LNCAP (cell line): ENCODE data around the gene SMIM10L1.

ENCODE experiments used
- TF ChIP-seq, protein P1 (sequence below): fragments of 450-650 bp; IDR thresholded peaks from 2 replicates; pipeline ENCODE4 v1.5.1; 2017; ENCODE audit warnings: mild to moderate bottlenecking

SMIM10L1 gene

DNA sequence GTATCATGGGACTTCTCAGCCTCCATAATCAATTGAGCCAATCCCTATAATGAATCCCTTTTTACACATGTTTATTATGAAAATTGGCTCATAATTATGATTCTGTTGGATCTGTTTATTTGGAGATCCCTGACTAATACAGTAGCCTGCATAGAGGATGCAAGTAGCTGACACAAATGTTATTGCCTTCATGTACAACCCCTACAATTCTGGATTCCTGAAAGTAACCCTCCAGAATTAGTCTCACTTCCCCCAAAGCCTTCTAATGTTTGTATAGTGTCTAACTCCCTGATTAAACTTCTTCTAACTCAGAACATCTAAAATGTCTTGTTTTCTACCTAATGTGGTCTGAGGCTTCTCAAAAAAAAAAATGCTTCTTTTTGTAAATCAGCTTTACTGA lies 6.6 kb upstream of the SMIM10L1 start:
- TF ChIP-seq, protein P1, sequence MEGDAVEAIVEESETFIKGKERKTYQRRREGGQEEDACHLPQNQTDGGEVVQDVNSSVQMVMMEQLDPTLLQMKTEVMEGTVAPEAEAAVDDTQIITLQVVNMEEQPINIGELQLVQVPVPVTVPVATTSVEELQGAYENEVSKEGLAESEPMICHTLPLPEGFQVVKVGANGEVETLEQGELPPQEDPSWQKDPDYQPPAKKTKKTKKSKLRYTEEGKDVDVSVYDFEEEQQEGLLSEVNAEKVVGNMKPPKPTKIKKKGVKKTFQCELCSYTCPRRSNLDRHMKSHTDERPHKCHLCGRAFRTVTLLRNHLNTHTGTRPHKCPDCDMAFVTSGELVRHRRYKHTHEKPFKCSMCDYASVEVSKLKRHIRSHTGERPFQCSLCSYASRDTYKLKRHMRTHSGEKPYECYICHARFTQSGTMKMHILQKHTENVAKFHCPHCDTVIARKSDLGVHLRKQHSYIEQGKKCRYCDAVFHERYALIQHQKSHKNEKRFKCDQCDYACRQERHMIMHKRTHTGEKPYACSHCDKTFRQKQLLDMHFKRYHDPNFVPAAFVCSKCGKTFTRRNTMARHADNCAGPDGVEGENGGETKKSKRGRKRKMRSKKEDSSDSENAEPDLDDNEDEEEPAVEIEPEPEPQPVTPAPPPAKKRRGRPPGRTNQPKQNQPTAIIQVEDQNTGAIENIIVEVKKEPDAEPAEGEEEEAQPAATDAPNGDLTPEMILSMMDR, result no peak

DNA sequence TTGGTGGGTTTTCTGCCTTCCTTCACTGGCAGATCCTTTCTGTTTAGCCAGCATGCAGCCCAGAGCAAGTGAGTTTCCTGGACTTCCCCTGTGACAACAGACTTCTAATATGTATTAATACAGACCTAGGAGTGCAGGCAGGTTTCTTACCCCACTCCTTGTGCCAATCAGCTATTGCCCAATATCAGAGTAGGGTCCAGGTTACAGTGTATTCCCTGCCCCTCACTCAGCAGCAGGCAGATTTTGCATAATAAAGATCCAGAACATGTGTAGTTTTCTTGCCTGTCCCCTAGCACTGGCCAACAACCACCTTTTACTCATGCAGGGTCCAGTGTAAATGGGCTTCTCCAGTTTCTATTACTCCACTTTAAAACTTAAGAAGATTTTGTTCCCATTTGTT lies 4.7 kb upstream of the SMIM10L1 start:
- TF ChIP-seq, protein P1, result no peak

DNA sequence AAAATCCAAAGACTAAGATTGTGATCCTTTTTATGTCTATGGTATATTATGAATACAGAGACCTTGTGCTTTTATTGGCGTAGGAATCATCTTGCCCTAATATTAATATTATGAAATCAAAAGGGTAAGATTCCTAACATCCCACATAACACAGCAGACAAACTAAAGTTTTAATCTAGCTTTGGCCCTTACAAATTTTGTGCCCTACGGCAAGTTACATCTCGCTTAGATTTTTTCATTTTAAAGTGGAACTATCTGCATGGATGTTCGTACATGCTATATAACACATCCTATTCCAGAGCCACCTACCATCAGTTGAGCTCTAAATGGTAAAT lies 217 bp upstream of the SMIM10L1 start:
- TF ChIP-seq, protein P1, result no peak

DNA sequence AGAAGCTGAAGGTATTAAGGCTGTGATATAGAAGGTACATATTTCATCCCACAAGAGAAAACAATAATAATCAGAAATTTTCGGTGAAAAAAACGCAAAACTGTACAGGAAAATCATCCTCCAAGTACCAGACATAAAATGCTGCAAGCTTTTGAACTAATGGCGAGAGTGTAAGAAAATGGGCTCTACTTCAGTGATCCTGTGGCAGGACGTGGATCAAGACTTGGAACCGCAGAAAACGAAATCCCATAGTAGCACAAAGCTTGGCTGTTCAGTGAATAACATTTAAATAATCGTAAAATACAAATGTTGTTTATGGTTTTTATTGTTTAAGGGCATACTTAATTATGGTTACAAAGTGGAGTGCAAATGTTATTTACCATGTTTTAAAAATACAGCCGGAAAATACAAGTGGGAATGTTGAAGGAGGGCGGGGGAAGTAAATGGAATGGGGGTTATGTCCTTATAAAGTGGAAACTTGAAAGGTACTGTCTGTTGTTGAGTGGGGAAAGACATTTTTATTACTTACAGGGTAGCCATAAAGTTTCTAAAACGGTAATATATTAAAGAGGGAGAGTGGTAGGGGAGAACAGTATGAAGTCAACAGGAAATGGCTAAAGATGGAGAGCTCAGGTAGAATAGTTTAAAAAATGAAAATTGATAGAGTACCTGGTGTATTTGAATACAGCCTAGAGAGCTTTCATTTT lies 1.1 kb downstream of the SMIM10L1 start:
- TF ChIP-seq, protein P1, result no peak

DNA sequence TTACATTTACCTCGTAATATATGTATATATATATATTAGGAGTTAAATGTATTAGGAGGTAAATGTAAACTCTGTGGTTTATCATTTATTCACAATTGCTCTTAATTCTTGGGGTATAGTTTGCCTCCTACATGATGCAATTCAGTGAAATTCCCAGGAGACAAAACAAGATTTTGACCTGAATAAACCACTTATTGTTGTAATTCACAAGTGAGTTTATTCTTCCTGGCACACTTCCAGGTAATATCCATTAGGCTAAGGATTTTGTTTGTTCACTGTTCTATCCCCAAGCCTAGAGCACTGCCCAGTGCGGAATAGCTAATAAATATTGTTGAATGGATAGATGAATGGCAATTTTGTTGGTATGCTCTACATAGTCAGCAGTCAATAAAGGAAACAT lies 3.0 kb downstream of the SMIM10L1 start:
- TF ChIP-seq, protein P1, result no peak

DNA sequence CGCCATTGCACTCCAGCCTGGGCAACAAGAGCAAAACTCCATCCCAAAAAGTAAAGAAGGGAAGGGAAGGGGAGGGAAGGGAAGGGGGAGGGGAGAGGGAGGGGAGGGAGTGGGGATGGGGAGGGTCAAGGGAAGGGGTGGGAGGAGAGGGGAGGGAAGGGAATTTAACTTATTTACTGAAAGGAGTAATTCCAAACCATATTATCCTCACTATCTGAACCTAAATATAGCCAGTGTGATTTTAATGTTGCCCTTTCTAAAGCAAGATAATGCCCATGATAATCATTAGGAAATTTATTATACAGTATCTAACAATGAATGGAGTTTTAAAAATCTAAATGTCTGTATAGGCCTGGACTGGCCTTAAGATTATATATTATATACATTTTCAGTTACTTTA lies 7.3 kb downstream of the SMIM10L1 start:
- TF ChIP-seq, protein P1, result no peak

DNA sequence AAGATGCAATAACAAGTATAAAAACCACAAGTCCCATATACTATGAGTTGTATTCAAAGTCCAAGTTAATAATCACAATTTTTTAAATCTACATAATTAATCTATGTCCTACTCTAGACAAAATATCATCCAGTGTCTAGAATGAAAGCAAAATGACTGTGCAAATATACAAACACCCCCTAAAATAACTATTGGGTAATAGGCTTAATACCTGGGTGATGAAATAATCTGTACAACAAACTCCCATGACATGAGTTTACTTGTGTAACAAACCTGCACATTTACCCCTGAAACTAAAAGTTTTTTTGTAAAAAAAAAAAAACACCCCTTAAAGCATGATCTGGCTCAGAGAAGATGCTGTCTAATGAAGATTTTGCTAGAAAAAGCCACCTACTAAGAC lies 11.5 kb downstream of the SMIM10L1 start:
- TF ChIP-seq, protein P1, result no peak

DNA sequence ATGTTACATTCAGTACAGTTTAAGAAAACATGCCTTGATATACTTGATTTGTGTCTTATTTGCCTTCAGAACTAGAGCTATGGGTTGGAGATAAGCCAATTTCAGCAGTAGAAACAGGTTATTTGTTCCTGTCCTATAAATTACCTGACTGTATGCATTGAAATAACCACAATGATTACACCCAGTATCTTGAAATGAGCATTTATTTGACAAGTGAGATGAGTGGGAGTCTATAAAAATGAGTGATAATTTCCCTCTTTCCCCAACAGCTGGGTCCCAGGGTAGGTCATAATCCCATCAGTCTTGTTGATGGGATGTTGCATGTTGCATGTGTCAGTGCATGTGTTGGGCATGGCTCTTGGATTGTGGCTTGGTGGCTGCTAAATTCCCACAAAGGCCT lies 12.0 kb downstream of the SMIM10L1 start:
- TF ChIP-seq, protein P1, result no peak
